GM13976 (cell line): ENCODE measurements around the gene MCAT.

Source experiments
- DNase-seq: peaks from one replicate; pipeline ENCODE4 v3.0.0; 2012; ENCODE audit warnings: low spot score
- in situ Hi-C: fragments of 300-500 bp; cut with MboI; formaldehyde crosslinking; loops from one replicate; pipeline ENCODE4 v1.12.0; 2022; ENCODE audit warnings: low sequenced_read_pairs, mixed read lengths, inconsistent platforms; ENCODE audit not compliant: unreplicated experiment
- TF ChIP-seq, protein P1 (sequence below): IDR thresholded peaks from 2 replicates; pipeline ENCODE4 v1.5.1; 2012; ENCODE audit warnings: borderline replicate concordance, mild to moderate bottlenecking; ENCODE audit not compliant: insufficient read depth; ENCODE audit errors: extremely low read depth, missing control alignments, control extremely low read depth

Gene MCAT

DNA sequence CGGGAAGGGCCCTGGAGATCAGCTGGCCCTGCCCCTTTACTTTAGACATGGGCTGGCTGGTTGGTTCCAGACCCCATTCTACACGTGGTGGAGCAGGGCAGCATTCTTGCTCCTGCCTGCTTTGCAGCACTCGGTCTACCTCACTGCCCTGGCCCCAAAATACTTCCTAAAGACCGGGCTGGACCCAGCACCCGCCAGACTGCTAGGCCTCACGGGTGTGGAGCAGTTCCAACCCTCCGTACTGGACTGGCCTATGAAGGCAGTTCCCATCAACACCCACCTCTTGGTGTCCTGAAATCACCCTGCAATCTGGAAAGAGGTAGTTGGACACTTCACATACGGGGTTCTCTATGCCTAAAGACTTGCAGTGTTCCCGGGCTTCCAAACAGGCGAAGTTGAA is 6.4 kb downstream of the MCAT start:
- TF ChIP-seq, protein P1, sequence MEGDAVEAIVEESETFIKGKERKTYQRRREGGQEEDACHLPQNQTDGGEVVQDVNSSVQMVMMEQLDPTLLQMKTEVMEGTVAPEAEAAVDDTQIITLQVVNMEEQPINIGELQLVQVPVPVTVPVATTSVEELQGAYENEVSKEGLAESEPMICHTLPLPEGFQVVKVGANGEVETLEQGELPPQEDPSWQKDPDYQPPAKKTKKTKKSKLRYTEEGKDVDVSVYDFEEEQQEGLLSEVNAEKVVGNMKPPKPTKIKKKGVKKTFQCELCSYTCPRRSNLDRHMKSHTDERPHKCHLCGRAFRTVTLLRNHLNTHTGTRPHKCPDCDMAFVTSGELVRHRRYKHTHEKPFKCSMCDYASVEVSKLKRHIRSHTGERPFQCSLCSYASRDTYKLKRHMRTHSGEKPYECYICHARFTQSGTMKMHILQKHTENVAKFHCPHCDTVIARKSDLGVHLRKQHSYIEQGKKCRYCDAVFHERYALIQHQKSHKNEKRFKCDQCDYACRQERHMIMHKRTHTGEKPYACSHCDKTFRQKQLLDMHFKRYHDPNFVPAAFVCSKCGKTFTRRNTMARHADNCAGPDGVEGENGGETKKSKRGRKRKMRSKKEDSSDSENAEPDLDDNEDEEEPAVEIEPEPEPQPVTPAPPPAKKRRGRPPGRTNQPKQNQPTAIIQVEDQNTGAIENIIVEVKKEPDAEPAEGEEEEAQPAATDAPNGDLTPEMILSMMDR, result no peak
- no peak for DNase-seq
- in situ Hi-C loops, result no loop called here

DNA sequence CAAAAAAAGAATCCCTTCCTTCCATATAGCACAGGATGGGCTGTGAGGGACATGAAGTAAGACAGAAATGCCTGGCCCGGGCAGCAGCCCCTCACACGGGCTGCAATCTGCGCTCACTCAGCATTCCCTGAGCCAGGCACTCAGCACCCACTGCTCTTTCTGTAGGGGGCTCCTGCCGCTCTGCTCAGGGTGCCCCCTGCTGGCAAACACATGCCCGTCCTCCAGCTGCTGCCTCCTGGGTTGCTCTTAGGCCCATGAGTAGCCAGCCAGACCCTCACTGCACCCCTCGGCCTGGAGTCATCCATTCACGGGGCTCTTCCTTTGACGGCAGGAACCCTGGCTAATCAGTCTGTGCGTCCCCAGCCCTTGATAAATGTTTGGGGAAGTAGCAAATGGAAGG is 6.9 kb downstream of the MCAT start:
- DNase-seq, result peak; percentile 83
- TF ChIP-seq, protein P1, result peak; percentile 68
- in situ Hi-C loops, result no loop called here

DNA sequence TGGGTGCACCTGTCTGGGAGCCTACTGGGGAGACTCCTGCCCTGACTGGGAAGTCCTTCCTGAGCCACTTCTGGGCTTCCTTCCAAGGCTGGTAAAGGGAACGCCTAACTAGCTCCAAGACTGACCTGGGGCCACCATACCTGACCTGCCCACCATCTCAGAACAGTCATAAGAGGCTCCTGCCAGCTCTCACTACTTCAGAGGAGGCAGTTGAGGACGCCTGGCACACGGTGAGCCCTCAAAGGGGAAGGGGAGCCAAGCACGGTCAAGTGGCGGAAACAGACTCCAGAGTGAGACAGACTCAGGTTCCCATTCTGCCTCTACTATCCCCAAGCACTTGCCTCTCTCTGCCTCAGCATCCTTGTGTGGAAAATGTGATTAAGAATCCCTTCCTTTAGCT is 7.6 kb downstream of the MCAT start:
- DNase-seq, result no peak
- in situ Hi-C loops, result no loop called here
- TF ChIP-seq, protein P1, result no peak

DNA sequence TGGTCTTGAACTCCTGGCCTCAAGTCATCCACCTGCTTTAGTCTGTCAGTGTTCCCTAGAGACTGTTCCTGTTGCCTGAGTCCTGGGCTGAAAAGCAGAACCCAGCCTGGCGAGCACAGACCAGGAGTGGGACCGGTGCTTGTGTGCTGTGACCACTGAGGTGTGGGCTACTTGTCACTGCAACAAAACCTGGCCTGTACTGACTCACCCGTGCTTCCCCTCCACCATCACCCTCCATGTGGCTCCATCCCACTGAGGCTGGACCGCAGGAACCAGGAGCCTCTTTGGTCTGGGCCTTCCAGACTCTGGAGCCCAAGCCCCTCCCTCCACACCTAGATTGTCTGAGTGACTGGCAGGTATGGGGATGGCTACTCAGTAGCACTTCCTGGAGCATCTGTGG is 8.6 kb downstream of the MCAT start:
- in situ Hi-C loops, result no loop called here
- TF ChIP-seq, protein P1, result no peak
- no peak for DNase-seq

DNA sequence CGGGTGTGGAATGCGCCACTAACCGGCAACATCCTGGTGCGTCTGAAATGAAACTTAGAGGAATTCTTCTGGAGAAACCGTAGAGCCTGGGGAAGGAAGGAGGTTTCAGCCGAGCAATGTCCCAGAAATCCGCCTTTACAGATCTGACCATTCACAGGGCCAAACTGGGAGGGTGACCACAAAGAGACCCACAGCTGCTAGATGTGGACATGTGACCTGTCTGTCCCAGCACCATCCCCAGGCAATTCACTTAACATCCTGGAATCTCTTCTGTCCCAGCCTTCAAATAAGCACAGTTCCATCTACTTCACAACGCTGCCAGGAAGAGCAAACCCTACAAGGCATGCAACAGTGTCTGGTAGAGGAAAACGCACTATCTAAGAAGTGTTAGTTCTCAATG is 9.8 kb downstream of the MCAT start:
- DNase-seq, result no peak
- TF ChIP-seq, protein P1, result no peak
- in situ Hi-C loops, result no loop called here

DNA sequence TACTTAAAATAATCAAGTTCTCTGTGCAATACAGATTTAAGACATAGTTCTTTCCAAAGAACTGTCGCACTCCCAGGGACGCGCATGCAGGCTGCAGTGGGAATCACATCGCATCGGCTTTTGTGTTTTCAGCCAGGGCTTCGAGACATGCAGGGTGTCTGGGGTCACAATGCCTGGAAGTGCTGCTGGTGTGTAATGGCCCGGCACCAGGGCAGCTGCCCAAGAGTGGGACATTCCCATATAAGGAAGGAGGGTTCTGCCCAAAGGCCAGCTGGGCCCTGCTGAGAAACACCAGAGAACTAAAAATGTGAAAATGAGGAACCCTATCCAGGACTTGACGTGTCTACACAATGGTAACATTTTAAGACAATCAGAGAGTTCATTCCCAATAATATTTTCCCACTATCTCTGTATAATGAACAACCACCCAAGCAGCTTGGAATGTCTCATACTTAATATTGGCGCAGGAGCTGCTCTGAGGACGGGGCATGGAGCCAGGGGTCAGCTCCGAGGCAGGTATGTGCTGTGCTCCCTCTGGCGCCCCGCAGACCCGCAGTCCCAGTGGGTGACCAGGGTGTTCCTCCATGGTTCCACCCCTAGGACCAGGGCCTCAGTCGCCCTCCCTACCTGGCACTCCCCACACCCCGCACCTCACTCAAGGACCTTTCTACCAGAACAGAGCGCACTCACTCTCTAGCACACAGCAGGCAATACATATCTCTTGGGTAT is 11.3 kb downstream of the MCAT start:
- in situ Hi-C loops, result no loop called here
- DNase-seq, result no peak
- TF ChIP-seq, protein P1, result no peak
